GM15510 (cell line): ENCODE data around the gene PRKCZ.

ENCODE experiments used
- POLR2A ChIP-seq: IDR thresholded peaks from 3 replicates; pipeline ENCODE4 v1.6.1; 2011; ENCODE audit warnings: borderline replicate concordance; ENCODE audit not compliant: insufficient read length; ENCODE audit errors: extremely low read depth

Gene PRKCZ

GRCh38 chr1:2224170-2224584 lies 174.0 kb downstream of the PRKCZ start:
- TF ChIP-seq POLR2A: no peak

GRCh38 chr1:2224631-2225428 lies 174.6 kb downstream of the PRKCZ start:
- TF ChIP-seq POLR2A: no peak

- TF ChIP-seq POLR2A: no peak
Observed at GRCh38 chr1:2226525-2227345, 176.5 kb downstream of the PRKCZ start.

- peak; percentile 87 for TF ChIP-seq POLR2A
Observed at GRCh38 chr1:2227346-2228156, 177.3 kb downstream of the PRKCZ start.

- TF ChIP-seq POLR2A: no peak
Observed at GRCh38 chr1:2228157-2228594, 178.0 kb downstream of the PRKCZ start, which contains the start of gene SKI. Gene SKI, plus strand, starts transcription at chr1:2228319. Its CDS starts 448 bp downstream, at chr1:2228767.

- TF ChIP-seq POLR2A: no peak
Observed at GRCh38 chr1:2228694-2229036, 178.5 kb downstream of the PRKCZ start.

GRCh38 chr1:2229037-2229864 lies 179.0 kb downstream of the PRKCZ start:
- no peak for TF ChIP-seq POLR2A

- TF ChIP-seq POLR2A: no peak
Observed at GRCh38 chr1:2229911-2230731, 179.9 kb downstream of the PRKCZ start.

- no peak for TF ChIP-seq POLR2A
Observed at GRCh38 chr1:2230781-2231531, 180.7 kb downstream of the PRKCZ start.

GRCh38 chr1:2231532-2232254 lies 181.5 kb downstream of the PRKCZ start:
- no peak for TF ChIP-seq POLR2A

GRCh38 chr1:2232255-2232915 lies 182.2 kb downstream of the PRKCZ start:
- no peak for TF ChIP-seq POLR2A

GRCh38 chr1:2232916-2233438 lies 182.8 kb downstream of the PRKCZ start:
- no peak for TF ChIP-seq POLR2A

- no peak for TF ChIP-seq POLR2A
Observed at GRCh38 chr1:2233468-2233867, 183.3 kb downstream of the PRKCZ start.
